Erythroblast (primary cell): Measurements from ENCODE around the gene RAB11FIP2.

Experiments
- GATA1 ChIP-seq: IDR thresholded peaks from 2 replicates; pipeline ENCODE4 v1.6.1; 2011; ENCODE audit warnings: low read depth, mild to moderate bottlenecking, control low read depth, low read length, moderate library complexity
- POLR2A ChIP-seq: IDR thresholded peaks from 2 replicates; pipeline ENCODE4 v1.6.1; 2011; ENCODE audit warnings: mild to moderate bottlenecking, low read length

GRCh38 chr10:118062798-118063238, 16.1 kb upstream of the RAB11FIP2 start:
- TF ChIP-seq POLR2A (no peak), GATA1 (no peak)
